ENCODE measurements around the gene FOXA2. TPM values are rescaled to one million over a fixed set of nuclear protein-coding genes. Genes with fewer than 3 reads are reported as not detected.
A peak's percentile ranks its signal among the peaks of the same experiment; 100 is the strongest.

FOXA2 gene
- polyA plus RNA-seq, 3 donors = not detected

- Mint-ChIP-seq H3K27ac (no peak overlapping the region), H3K4me1 (peaks cover 6% of the 10 kb centered on the region), H3K27me3 (ENCODE audit: low read depth in 3 of 3) (peaks cover 84 to 93% (median 90%) of the 10 kb centered on the region in 3 donors), H3K9me3 (peaks cover 0 to 22% (median 10%) of the 10 kb centered on the region in 7 donors), H3K36me3 (peaks cover 0 to 8% of the 10 kb centered on the region in 2 donors), H3K4me3 (peak overlapping the region in 1 of 2 donors; percentile 77)
- Histone ChIP-seq H3K4me2 (replicated peaks; ENCODE audit: extremely low read depth, low read length, poor library complexity, severe bottlenecking) (no peak overlapping the region), H3K27ac (ENCODE audit: low read depth in 1 of 2, low read length in 2 of 2) (no peak overlapping the region), H3K36me3 (replicated peaks in 1 of 2; ENCODE audit: control insufficient read depth in 1 of 2, insufficient read depth in 2 of 2, low read length in 2 of 2) (no peaks in the 10 kb centered on the region), H3K4me1 (ENCODE audit: control insufficient read depth in 1 of 2, insufficient read depth in 2 of 2, low read length in 2 of 2) (no peaks in the 10 kb centered on the region), H4K20me1 (ENCODE audit: insufficient read depth, low read length) (no peaks in the 10 kb centered on the region), H2AFZ (ENCODE audit: insufficient read depth, low read depth, low read length, poor library complexity, severe bottlenecking) (no peak overlapping the region), H3K27me3 (ENCODE audit: control insufficient read depth in 2 of 2, insufficient read depth in 2 of 2, low read length in 2 of 2) (peaks cover 70 to 93% of the 10 kb centered on the region in 2 donors), H3K9me3 (replicated peaks in 1 of 2; ENCODE audit: control insufficient read depth in 1 of 2, insufficient read depth in 1 of 2, low read length in 2 of 2) (peaks cover 9 to 60% of the 10 kb centered on the region in 2 donors), H3K79me2 (ENCODE audit: insufficient read depth, low read length) (no peaks in the 10 kb centered on the region), H3K9ac (ENCODE audit: insufficient read depth, low read length, poor library complexity, severe bottlenecking) (no peak overlapping the region), H3K4me3 (replicated peaks in 1 of 3; ENCODE audit: low read depth in 2 of 3, low read length in 3 of 3) (no peak overlapping the region)
- WGBS (ENCODE audit: insufficient coverage) = 9% methylated on average over 40 of the region's 54 CpGs
- no peak for DNase-seq
- intact Hi-C loops (cut with micrococcal nuclease) = no loop called here
- TF ChIP-seq, protein P1, sequence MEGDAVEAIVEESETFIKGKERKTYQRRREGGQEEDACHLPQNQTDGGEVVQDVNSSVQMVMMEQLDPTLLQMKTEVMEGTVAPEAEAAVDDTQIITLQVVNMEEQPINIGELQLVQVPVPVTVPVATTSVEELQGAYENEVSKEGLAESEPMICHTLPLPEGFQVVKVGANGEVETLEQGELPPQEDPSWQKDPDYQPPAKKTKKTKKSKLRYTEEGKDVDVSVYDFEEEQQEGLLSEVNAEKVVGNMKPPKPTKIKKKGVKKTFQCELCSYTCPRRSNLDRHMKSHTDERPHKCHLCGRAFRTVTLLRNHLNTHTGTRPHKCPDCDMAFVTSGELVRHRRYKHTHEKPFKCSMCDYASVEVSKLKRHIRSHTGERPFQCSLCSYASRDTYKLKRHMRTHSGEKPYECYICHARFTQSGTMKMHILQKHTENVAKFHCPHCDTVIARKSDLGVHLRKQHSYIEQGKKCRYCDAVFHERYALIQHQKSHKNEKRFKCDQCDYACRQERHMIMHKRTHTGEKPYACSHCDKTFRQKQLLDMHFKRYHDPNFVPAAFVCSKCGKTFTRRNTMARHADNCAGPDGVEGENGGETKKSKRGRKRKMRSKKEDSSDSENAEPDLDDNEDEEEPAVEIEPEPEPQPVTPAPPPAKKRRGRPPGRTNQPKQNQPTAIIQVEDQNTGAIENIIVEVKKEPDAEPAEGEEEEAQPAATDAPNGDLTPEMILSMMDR (IDR thresholded peaks at IDR 0.05) = no peak
Observed at GRCh38 chr20:22581437-22582385, 2.7 kb downstream of the FOXA2 start.

DNA sequence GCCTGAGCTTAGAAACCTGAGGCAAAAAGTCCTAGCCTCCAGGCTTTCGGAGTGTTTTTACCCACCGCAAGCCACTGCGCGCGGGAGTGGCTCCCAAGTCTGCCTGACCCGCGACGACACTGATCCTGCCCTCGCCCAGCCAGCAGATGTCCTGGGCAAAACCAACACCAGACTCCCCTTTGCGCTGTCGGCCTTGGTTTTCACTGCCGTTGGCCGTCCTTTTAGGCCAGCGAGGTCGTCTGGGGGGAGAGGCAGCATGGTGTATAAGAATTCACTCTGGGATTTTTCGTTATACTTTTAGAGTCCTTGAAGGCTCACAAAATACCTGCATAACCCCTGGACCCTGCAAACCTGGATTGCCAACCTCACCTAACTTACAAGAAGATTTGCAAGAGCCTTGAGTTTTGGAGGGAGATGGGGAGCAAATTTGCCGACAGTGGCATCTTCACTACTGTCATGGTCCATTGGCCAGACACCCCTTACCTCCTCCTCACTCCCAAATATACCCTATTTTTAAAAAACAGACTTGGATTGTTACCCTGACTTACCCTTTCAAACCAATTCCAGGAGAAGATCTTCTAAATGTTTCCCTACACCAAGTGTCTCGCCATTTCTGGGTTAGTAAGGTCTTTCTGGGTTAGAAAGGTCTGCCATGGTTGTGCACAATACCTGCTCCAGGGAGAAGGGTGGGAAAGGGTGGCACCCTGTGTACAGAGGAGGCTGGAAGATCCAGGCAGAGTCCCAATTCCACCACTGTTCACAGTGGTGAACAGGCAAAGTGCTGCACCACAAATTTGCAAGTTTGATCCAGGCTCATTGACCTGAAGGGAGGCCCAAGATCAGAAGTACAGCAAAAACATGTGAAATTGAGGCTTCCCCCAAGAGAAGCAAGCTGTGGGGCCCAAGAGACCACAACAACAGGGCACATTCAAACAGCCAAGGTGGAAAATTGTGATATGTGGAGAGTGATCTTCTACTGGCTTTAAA, 4.4 kb downstream of the FOXA2 start:
- no peak overlapping the region for H3K27ac Mint-ChIP-seq
- no peak overlapping the region for H2AFZ ChIP-seq (ENCODE audit: insufficient read depth, low read depth, low read length, poor library complexity, severe bottlenecking)
- peaks cover 5 to 52% of the 10 kb centered on the region in 2 donors for H3K9me3 ChIP-seq (replicated peaks in 1 of 2; ENCODE audit: control insufficient read depth in 1 of 2, insufficient read depth in 1 of 2, low read length in 2 of 2)
- 16% methylated on average over 9 of the region's 18 CpGs for WGBS (ENCODE audit: insufficient coverage)
- no peak overlapping the region for H3K27ac ChIP-seq (ENCODE audit: low read depth in 1 of 2, low read length in 2 of 2)
- H3K4me1 ChIP-seq (ENCODE audit: control insufficient read depth in 1 of 2, insufficient read depth in 2 of 2, low read length in 2 of 2) = no peaks in the 10 kb centered on the region
- H3K9ac ChIP-seq (ENCODE audit: insufficient read depth, low read length, poor library complexity, severe bottlenecking) = no peak overlapping the region
- peak overlapping the region in 1 of 2 donors; percentile 77 for H3K4me3 Mint-ChIP-seq
- peaks cover 0 to 15% (median 10%) of the 10 kb centered on the region in 7 donors for H3K9me3 Mint-ChIP-seq
- intact Hi-C loops (cut with micrococcal nuclease) = no loop called here
- no peaks in the 10 kb centered on the region for H3K79me2 ChIP-seq (ENCODE audit: insufficient read depth, low read length)
- H3K36me3 ChIP-seq (replicated peaks in 1 of 2; ENCODE audit: control insufficient read depth in 1 of 2, insufficient read depth in 2 of 2, low read length in 2 of 2) = no peaks in the 10 kb centered on the region
- peaks cover 73 to 93% of the 10 kb centered on the region in 2 donors for H3K27me3 ChIP-seq (ENCODE audit: control insufficient read depth in 2 of 2, insufficient read depth in 2 of 2, low read length in 2 of 2)
- H3K27me3 Mint-ChIP-seq (ENCODE audit: low read depth in 3 of 3) = peaks cover 84 to 93% (median 90%) of the 10 kb centered on the region in 3 donors
- no peaks in the 10 kb centered on the region for H4K20me1 ChIP-seq (ENCODE audit: insufficient read depth, low read length)
- H3K36me3 Mint-ChIP-seq = peaks cover 0 to 8% of the 10 kb centered on the region in 2 donors
- peaks cover 6% of the 10 kb centered on the region for H3K4me1 Mint-ChIP-seq
- H3K4me2 ChIP-seq (replicated peaks; ENCODE audit: extremely low read depth, low read length, poor library complexity, severe bottlenecking) = no peak overlapping the region
- no peak overlapping the region for H3K4me3 ChIP-seq (replicated peaks in 1 of 3; ENCODE audit: low read depth in 2 of 3, low read length in 3 of 3)
- DNase-seq = no peak
- TF ChIP-seq, protein P1 (IDR thresholded peaks at IDR 0.05) = no peak

Measured in CD14-positive monocyte (primary cell).